H1 (cell line): Measurements from ENCODE around the gene ASPDH. TPM values are rescaled to one million over a fixed set of nuclear protein-coding genes. Genes with fewer than 3 reads are reported as not detected.

ENCODE experiments used
- CTCF ChIA-PET: fragments of 300-600 bp; sonication (Branson Sonifier 250); formaldehyde crosslinking; loops from one replicate; lab custom pipeline; 2021; ENCODE audit not compliant: partially characterized antibody; lab: Charles Lee
- POLR2A ChIA-PET: fragments of 300-600 bp; sonication (Branson Sonifier 250); formaldehyde crosslinking; loops from one replicate; lab custom pipeline; 2021; ENCODE audit warnings: inconsistent platforms; ENCODE audit not compliant: partially characterized antibody; lab: Charles Lee
- DNase-seq, 2 experiments: peaks; one replicate each; pipeline versions ENCODE4 v3.0.0 to v3.0.0-alpha.2; 2010 to 2022; ENCODE audit warnings: low spot score in 2 of 2, low read depth in 1 of 2, mixed read lengths in 1 of 2
- FAIRE-seq: peaks from 2 replicates; lab custom pipeline; 2011; peaks lifted over from hg19 to GRCh38; lab: Jason Lieb, UNC
- H2AFZ ChIP-seq: 2 replicates; pipeline ENCODE4 v1.8.1; 2012; ENCODE audit warnings: low read length, inconsistent platforms
- H2AK5ac ChIP-seq: 2 replicates; pipeline ENCODE4 v1.6.1; 2013; ENCODE audit warnings: low read depth, low read length
- H2BK120ac ChIP-seq: replicated peaks from 2 replicates; pipeline ENCODE3; 2013; ENCODE audit warnings: low read depth, low read length, inconsistent platforms
- H2BK12ac ChIP-seq: 2 replicates; pipeline ENCODE4 v1.6.1; 2013; ENCODE audit warnings: low read depth, low read length
- H2BK15ac ChIP-seq: 2 replicates; pipeline ENCODE4 v1.6.1; 2013; ENCODE audit warnings: low read length
- H2BK20ac ChIP-seq: 2 replicates; pipeline ENCODE4 v1.6.1; 2013; ENCODE audit warnings: low read length
- H2BK5ac ChIP-seq: 2 replicates; pipeline ENCODE4 v1.6.1; 2013; ENCODE audit warnings: low read depth, low read length
- H3K14ac ChIP-seq: 2 replicates; pipeline ENCODE4 v1.6.1; 2013; ENCODE audit warnings: inconsistent platforms; ENCODE audit not compliant: insufficient read length
- H3K18ac ChIP-seq: 2 replicates; pipeline ENCODE4 v1.6.1; 2013; ENCODE audit warnings: low read length; ENCODE audit errors: extremely low read depth
- H3K23ac ChIP-seq: 2 replicates; pipeline ENCODE4 v1.6.1; 2013; ENCODE audit warnings: inconsistent platforms; ENCODE audit not compliant: insufficient read length
- H3K23me2 ChIP-seq: 2 replicates; pipeline ENCODE4 v1.6.1; 2013; ENCODE audit warnings: low read depth, low read length
- H3K27ac ChIP-seq: 2 replicates; pipeline ENCODE4 v1.6.1; 2011; ENCODE audit warnings: low read depth, low read length, inconsistent platforms
- H3K27me3 ChIP-seq, 4 experiments: replicated peaks in 1 of 4; 1 replicate in 1 of 4; 2 replicates in 3 of 4; pipeline versions ENCODE4 v1.6.1 to v1.8.1; 2011 to 2013; ENCODE audit warnings: low read length in 3 of 4, mild to moderate bottlenecking in 3 of 4, inconsistent platforms in 2 of 4, mixed read lengths in 2 of 4, moderate library complexity in 1 of 4; ENCODE audit not compliant: control insufficient read depth in 3 of 4, insufficient read depth in 3 of 4; ENCODE audit errors: extremely low read depth in 1 of 4
- H3K36me3 ChIP-seq, 4 experiments: 2 replicates each; pipeline versions ENCODE4 v1.6.1 to v1.8.1; 2011 to 2013; ENCODE audit warnings: mild to moderate bottlenecking in 4 of 4, low read length in 3 of 4, moderate library complexity in 2 of 4, control low read depth in 1 of 4, inconsistent platforms in 1 of 4; ENCODE audit not compliant: insufficient read depth in 4 of 4, control insufficient read depth in 2 of 4
- H3K4ac ChIP-seq: replicated peaks from 2 replicates; pipeline ENCODE3; 2013; ENCODE audit warnings: low read length, low read depth, mixed read lengths, inconsistent platforms; ENCODE audit not compliant: insufficient read length
- H3K4me1 ChIP-seq, 4 experiments: replicated peaks in 1 of 4; 1 replicate in 1 of 4; 2 replicates in 3 of 4; pipeline versions ENCODE4 v1.6.1 to v1.8.1; 2011 to 2013; ENCODE audit warnings: low read length in 3 of 4, inconsistent platforms in 2 of 4, mixed read lengths in 1 of 4; ENCODE audit not compliant: insufficient read depth in 4 of 4, control insufficient read depth in 3 of 4
- H3K4me2 ChIP-seq, 2 experiments: 2 replicates each; pipeline versions ENCODE4 v1.6.1 to v1.8.1; 2011 to 2013; ENCODE audit warnings: low read depth in 2 of 2, low read length in 2 of 2, control low read depth in 1 of 2, inconsistent platforms in 1 of 2, mild to moderate bottlenecking in 1 of 2; ENCODE audit not compliant: insufficient read depth in 1 of 2
- H3K4me3 ChIP-seq, 4 experiments: fragments of 200-600, 300-600 bp in 1 of 4; sonication (generic), shearing (Covaris generic), sonication (Bioruptor Twin) in 1 of 4; 2 replicates each; pipeline versions ENCODE4 v1.5.1 to v1.8.1; 2011 to 2016; ENCODE audit warnings: low read length in 4 of 4, low read depth in 3 of 4, control low read depth in 2 of 4, inconsistent platforms in 2 of 4, mild to moderate bottlenecking in 2 of 4, mixed read lengths in 1 of 4, moderate library complexity in 1 of 4; ENCODE audit not compliant: insufficient read depth in 2 of 4; ENCODE audit errors: extremely low read depth in 1 of 4
- H3K56ac ChIP-seq: replicated peaks from 2 replicates; pipeline ENCODE3; 2013; ENCODE audit warnings: low read depth, mild to moderate bottlenecking, mixed read lengths, low read length, inconsistent platforms; ENCODE audit not compliant: insufficient read length
- H3K79me1 ChIP-seq: 2 replicates; pipeline ENCODE4 v1.6.1; 2013; ENCODE audit warnings: low read depth, low read length, control low read depth
- H3K79me2 ChIP-seq, 2 experiments: 2 replicates each; pipeline versions ENCODE4 v1.6.1 to v1.8.1; 2012 to 2013; ENCODE audit warnings: low read length in 2 of 2, mild to moderate bottlenecking in 2 of 2, inconsistent platforms in 1 of 2; ENCODE audit not compliant: insufficient read depth in 2 of 2, control insufficient read depth in 1 of 2
- H3K9ac ChIP-seq, 4 experiments: replicated peaks in 1 of 4; 1 replicate in 1 of 4; 2 replicates in 3 of 4; pipeline versions ENCODE4 v1.6.1 to v1.8.1; 2011 to 2013; ENCODE audit warnings: low read depth in 3 of 4, low read length in 3 of 4, control low read depth in 2 of 4, mild to moderate bottlenecking in 2 of 4, moderate library complexity in 2 of 4, inconsistent platforms in 1 of 4; ENCODE audit errors: extremely low read depth in 1 of 4
- H3K9me3 ChIP-seq, 2 experiments: 2 replicates each; pipeline versions ENCODE4 v1.6.1 to v1.8.1; 2012 to 2013; ENCODE audit warnings: mild to moderate bottlenecking in 2 of 2, moderate library complexity in 2 of 2, control low read depth in 1 of 2, inconsistent platforms in 1 of 2, low read depth in 1 of 2, low read length in 1 of 2, mixed read lengths in 1 of 2; ENCODE audit not compliant: insufficient read depth in 2 of 2
- H4K20me1 ChIP-seq, 2 experiments: replicated peaks in 1 of 2; 2 replicates each; pipeline versions ENCODE3 to v1.8.1; 2011 to 2013; ENCODE audit warnings: inconsistent platforms in 2 of 2, low read length in 2 of 2, mild to moderate bottlenecking in 1 of 2; ENCODE audit not compliant: insufficient read depth in 2 of 2, control insufficient read depth in 1 of 2
- H4K5ac ChIP-seq: 2 replicates; pipeline ENCODE4 v1.6.1; 2013; ENCODE audit warnings: low read length, low read depth, mixed read lengths, inconsistent platforms; ENCODE audit not compliant: insufficient read length
- H4K8ac ChIP-seq: 2 replicates; pipeline ENCODE4 v1.8.0; 2013; ENCODE audit warnings: mild to moderate bottlenecking, moderate library complexity, low read length, inconsistent platforms; ENCODE audit not compliant: insufficient read depth; ENCODE audit errors: extremely low read depth
- H4K91ac ChIP-seq: replicated peaks from 2 replicates; pipeline ENCODE3; 2013; ENCODE audit warnings: low read length, mixed read lengths, inconsistent platforms; ENCODE audit not compliant: insufficient read length
- CREB1 ChIP-seq: IDR thresholded peaks from 2 replicates; pipeline ENCODE4 v1.6.1; 2012; ENCODE audit warnings: inconsistent platforms
- KDM1A ChIP-seq: fragments of 200-600, 300-600 bp; sonication (generic); IDR thresholded peaks from 2 replicates; pipeline ENCODE4 v1.7.1; 2016; ENCODE audit warnings: mild to moderate bottlenecking, low read length, borderline replicate concordance
- KDM4A ChIP-seq: IDR thresholded peaks from one replicate; pipeline ENCODE4 v1.7.1; 2012; ENCODE audit warnings: low read depth, mild to moderate bottlenecking, moderate library complexity, low read length, inconsistent platforms; ENCODE audit not compliant: severe bottlenecking
- RAD21 ChIP-seq, 2 experiments: IDR thresholded peaks in 1 of 2; conservative IDR thresholded peaks in 1 of 2; 2 replicates each; pipeline ENCODE4 v1.6.1; 2011; ENCODE audit warnings: low read depth in 2 of 2, low read length in 2 of 2, improper control_type of control experiment in 1 of 2, inconsistent platforms in 1 of 2, mild to moderate bottlenecking in 1 of 2, moderate library complexity in 1 of 2
- WGBS, 2 experiments: shearing (Covaris generic) in 1 of 2; methylation state at CpG; one replicate each; pipeline versions ENCODE4 v1.1.6 to v1.1.7; 2013 to 2015; ENCODE audit warnings: low lambda C conversion rate in 2 of 2, mixed read lengths in 2 of 2, inconsistent platforms in 1 of 2, low coverage in 1 of 2, missing lambda C conversion rate in 1 of 2; ENCODE audit not compliant: insufficient replicate concordance in 2 of 2, insufficient coverage in 1 of 2, insufficient read length in 1 of 2; ENCODE audit errors: extremely low coverage in 1 of 2, missing lambda C conversion rate in 1 of 2; 5-methylcytosine and 5-hydroxymethylcytosine counted together
- polyA plus RNA-seq, 7 experiments: library from polyadenylated mRNA; depleted of rRNA in 3 of 7; stranded (reverse) in 5 of 7; unstranded in 2 of 7; fragments of >200 nt in 5 of 7; fragments of 200-250 nt in 2 of 7; gene quantifications; 1 replicate in 5 of 7; 2 replicates in 1 of 7; 4 replicates in 1 of 7; pipeline versions ENCODE4 v1.2.1 to v1.2.3, GENCODE V29; 2011 to 2013; ENCODE audit warnings: missing spikeins in 2 of 7, mixed read lengths in 2 of 7
- total RNA-seq: library from RNA; stranded (reverse); fragmentation: NEBNext Ultra II Directional; extraction: Animal tissue kit (Norgen Biotek cat#: 25700); gene quantifications from 2 replicates; pipeline ENCODE4 v1.2.1, GENCODE V29; 2021

ASPDH gene
- total and polyA plus RNA-seq, 2 of the 8 experiments (the other 6 are each of a cell fraction or from before 2014, with no cell fraction given) = not detected

DNA sequence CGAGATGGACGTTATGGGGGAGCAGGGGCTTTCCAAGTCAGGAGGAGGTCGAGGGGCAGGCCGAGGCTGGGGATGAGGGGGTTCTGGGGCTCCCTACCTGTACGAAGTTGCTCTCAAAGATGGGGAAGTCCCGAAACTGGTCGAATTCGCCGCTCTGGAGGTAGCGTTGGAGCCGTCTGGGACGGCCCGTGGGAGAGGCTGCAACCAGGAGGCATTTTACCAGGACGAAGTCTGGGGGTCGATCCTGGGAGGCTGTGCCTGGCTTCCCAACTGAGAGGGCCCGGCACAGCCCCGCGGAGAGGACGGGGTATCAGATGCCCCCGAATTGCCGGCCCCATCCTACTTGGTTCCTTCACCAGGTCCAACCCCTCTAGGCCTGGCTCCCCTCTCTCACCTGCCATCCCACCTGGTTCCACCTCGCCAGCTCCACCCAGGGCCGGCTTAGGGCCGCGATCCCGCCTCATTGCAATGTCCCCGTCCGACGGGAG lies 37.9 kb downstream of the ASPDH start:
- Histone ChIP-seq H3K27me3 (no peaks in the 10 kb centered on the region; a peak in 1 of 7 replicates), H3K14ac (no peak overlapping the region), H3K4me2 (peak overlapping the region; percentile 19 to 59), H3K79me1 (peaks cover 10% of the 10 kb centered on the region), H2AK5ac (no peak overlapping the region), H3K23me2 (peaks cover 2% of the 10 kb centered on the region; the same call in 1 of the 2 replicates), H3K4me1 (no peaks in the 10 kb centered on the region), H3K79me2 (peaks cover 4 to 16% of the 10 kb centered on the region in 2 experiments; a peak in 3 of 4 replicates), H2BK20ac (no peak overlapping the region), H3K9me3 (peaks cover 3 to 6% of the 10 kb centered on the region in 2 experiments; a peak in 3 of 4 replicates), H3K23ac (no peak overlapping the region), H3K9ac (no peak overlapping the region), H2BK120ac (no peak overlapping the region), H2BK12ac (no peak overlapping the region), H4K8ac (peak overlapping the region; percentile 95), H3K18ac (no peak overlapping the region), H2BK5ac (no peak overlapping the region), H3K36me3 (peaks cover 2 to 27% (median 7%) of the 10 kb centered on the region in 4 experiments; a peak in 5 of 8 replicates), H4K20me1 (peaks cover 6 to 8% of the 10 kb centered on the region in 2 experiments), H3K4ac (no peak overlapping the region), H3K4me3 (peak overlapping the region in 2 of 4 experiments; percentile 79 to 92; a peak in 4 of 8 replicates), H2BK15ac (no peak overlapping the region), H4K91ac (peak overlapping the region; percentile 25), H3K27ac (no peak overlapping the region), H4K5ac (no peak overlapping the region), H3K56ac (no peak overlapping the region), H2AFZ (no peak overlapping the region; the same call in 1 of the 2 replicates)
- ChIA-PET POLR2A (interaction anchor here (0.6 to 2.7 kb wide), 6 partner anchors 10 to 51 kb away, joined by 3 to 12 read pairs (median 5); no protein-coding TSS in a partner anchor), CTCF (interaction anchor here (1.1 to 3.8 kb wide), 4 partner anchors 9 to 446 kb away, joined by 3 to 21 read pairs (median 4); no protein-coding TSS in a partner anchor)
- 77% methylated on average over 29 of the region's 29 CpGs; no CpG with 5 or more reads in 1 of the 2 experiments for WGBS, 2 experiments
- FAIRE-seq (no peak), DNase-seq (no peak)
- no peak for TF ChIP-seq CREB1
- peak; percentile 35 for TF ChIP-seq KDM4A
- TF ChIP-seq KDM1A = peak; percentile 10; the same call in 1 of the 2 replicates
- TF ChIP-seq RAD21 (IDR thresholded peaks at IDR 0.05 in 1 of 2, conservative IDR thresholded peaks at IDR 0.05 in 1 of 2; ENCODE audit: low read depth in 2 of 2, low read length in 2 of 2) = no peak
